ENCODE data around the gene SLC38A7. TPM values are rescaled to one million over a fixed set of nuclear protein-coding genes. Genes with fewer than 3 reads are reported as not detected.

Gene SLC38A7
- polyA plus RNA-seq, 1 experiment, result 11.7 TPM

DNA sequence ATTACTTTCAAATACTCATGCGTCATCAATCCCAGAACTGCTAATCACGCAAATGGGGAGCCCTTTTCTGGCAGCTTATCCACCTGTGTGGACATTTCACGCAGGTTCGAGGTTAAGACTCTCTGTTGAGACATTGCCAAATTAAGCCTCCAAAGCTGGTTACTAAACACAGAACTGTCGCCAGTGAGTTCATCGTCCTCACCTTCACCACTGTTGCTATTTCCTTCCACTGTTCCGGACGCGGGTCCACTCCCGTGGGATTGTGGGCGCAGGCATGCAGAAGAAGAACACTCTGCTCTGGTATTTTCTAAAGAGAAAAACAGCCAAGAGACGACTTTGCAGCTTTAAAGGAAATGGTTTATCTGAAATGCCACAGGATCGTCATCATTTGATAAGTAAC lies 33.4 kb upstream of the SLC38A7 start:
- TF ChIP-seq, protein P1, sequence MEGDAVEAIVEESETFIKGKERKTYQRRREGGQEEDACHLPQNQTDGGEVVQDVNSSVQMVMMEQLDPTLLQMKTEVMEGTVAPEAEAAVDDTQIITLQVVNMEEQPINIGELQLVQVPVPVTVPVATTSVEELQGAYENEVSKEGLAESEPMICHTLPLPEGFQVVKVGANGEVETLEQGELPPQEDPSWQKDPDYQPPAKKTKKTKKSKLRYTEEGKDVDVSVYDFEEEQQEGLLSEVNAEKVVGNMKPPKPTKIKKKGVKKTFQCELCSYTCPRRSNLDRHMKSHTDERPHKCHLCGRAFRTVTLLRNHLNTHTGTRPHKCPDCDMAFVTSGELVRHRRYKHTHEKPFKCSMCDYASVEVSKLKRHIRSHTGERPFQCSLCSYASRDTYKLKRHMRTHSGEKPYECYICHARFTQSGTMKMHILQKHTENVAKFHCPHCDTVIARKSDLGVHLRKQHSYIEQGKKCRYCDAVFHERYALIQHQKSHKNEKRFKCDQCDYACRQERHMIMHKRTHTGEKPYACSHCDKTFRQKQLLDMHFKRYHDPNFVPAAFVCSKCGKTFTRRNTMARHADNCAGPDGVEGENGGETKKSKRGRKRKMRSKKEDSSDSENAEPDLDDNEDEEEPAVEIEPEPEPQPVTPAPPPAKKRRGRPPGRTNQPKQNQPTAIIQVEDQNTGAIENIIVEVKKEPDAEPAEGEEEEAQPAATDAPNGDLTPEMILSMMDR (IDR thresholded peaks at IDR 0.05; ENCODE audit: low read depth, low read length), result no peak
- H3K27ac ChIP-seq (ENCODE audit: low read depth, low read length), result no peak overlapping the region
- H3K4me3 ChIP-seq (ENCODE audit: low read depth, low read length), result no peak overlapping the region
- no peaks in the 10 kb centered on the region for H3K27me3 ChIP-seq (ENCODE audit: control insufficient read depth, insufficient read depth, low read length)
- DNase-seq (ENCODE audit: low read depth, low spot score), result no peak
- CTCF ChIA-PET, result no interaction called here
- POLR2A ChIA-PET, result no interaction called here
- H3K9me3 ChIP-seq (ENCODE audit: control insufficient read depth, insufficient read depth, low read length), result no peaks in the 10 kb centered on the region

DNA sequence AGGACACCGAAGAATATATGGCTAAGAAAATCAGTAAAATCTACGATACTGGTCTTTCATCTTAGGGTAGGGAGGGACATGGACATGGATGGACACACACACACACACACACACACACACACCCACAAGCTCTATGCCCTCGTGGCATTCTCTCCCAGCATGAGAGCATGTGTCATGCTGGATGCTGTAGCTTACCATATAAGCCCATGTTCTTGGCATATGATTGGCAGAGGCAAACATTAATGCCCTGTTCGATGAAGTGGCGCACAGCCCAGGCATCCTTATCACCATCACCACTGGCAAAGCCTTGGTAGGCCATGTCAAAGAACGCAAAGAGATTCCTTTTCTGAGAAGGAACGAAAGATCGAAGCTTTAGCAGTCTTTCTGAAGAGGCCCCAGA lies 31.9 kb upstream of the SLC38A7 start:
- CTCF ChIA-PET, result interaction anchor here (0.6 kb wide), 1 partner anchor 54 kb away, joined by 5 read pairs; no protein-coding TSS in a partner anchor
- peak; percentile 6 for DNase-seq (ENCODE audit: low read depth, low spot score)
- TF ChIP-seq, protein P1 (IDR thresholded peaks at IDR 0.05; ENCODE audit: low read depth, low read length), result no peak
- H3K27me3 ChIP-seq (ENCODE audit: control insufficient read depth, insufficient read depth, low read length), result no peaks in the 10 kb centered on the region
- peak overlapping the region; percentile 34 for H3K27ac ChIP-seq (ENCODE audit: low read depth, low read length)
- POLR2A ChIA-PET, result interaction anchor here (1.0 to 1.4 kb wide), 2 partner anchors 32 to 217 kb away, joined by 4 read pairs; partner anchors contain the start of genes NDRG4 and SLC38A7
- no peak overlapping the region for H3K4me3 ChIP-seq (ENCODE audit: low read depth, low read length)
- H3K9me3 ChIP-seq (ENCODE audit: control insufficient read depth, insufficient read depth, low read length), result no peaks in the 10 kb centered on the region

DNA sequence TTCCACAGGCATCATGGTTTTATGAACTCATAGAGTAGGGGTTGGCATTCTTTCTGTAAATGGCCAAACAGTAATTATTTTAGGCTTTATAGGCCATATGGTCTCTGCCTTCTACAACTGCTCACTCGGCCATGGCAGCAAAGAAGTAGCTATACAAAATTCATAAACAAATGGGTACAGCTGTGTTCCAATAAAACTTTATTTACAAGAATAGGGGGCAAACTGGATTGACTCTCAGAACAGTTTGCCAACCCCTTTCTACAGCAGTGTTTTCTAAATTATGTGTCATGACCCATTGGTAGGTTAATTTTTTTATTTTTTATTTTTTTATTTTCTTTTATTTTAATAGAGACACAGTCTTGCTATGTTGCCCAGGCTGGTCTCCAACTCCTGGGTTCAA lies 29.2 kb upstream of the SLC38A7 start:
- POLR2A ChIA-PET, result interaction anchor here (0.8 kb wide), 1 partner anchor 29 kb away, joined by 3 read pairs; the partner anchor contains the start of gene SLC38A7
- Histone ChIP-seq H3K9me3 (ENCODE audit: control insufficient read depth, insufficient read depth, low read length) (no peaks in the 10 kb centered on the region), H3K27ac (ENCODE audit: low read depth, low read length) (no peak overlapping the region), H3K4me3 (ENCODE audit: low read depth, low read length) (no peak overlapping the region), H3K27me3 (ENCODE audit: control insufficient read depth, insufficient read depth, low read length) (no peaks in the 10 kb centered on the region)
- TF ChIP-seq, protein P1 (IDR thresholded peaks at IDR 0.05; ENCODE audit: low read depth, low read length), result no peak
- no peak for DNase-seq (ENCODE audit: low read depth, low spot score)
- CTCF ChIA-PET, result no interaction called here

DNA sequence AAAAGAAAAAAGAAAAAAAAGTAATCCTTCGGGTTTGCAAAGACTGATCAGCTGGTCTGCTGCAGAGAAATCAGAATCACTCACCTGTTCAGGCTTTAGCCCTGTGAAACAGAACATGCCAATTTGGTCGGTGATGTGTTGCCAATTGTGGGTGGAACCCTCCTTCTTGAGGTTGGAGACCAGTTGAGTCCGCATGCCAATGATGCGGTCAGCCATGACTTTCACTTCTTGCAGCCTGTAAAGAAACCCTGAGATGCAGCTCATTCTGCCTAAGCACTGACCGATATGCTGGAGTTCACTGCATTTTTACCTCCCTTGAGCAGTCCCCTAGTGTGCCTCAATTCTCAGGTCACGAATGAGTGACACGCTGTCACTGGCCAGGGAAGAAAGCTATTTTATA lies 24.8 kb upstream of the SLC38A7 start:
- CTCF ChIA-PET, result no interaction called here
- Histone ChIP-seq H3K4me3 (ENCODE audit: low read depth, low read length) (no peak overlapping the region), H3K27ac (ENCODE audit: low read depth, low read length) (no peak overlapping the region), H3K9me3 (ENCODE audit: control insufficient read depth, insufficient read depth, low read length) (no peaks in the 10 kb centered on the region), H3K27me3 (ENCODE audit: control insufficient read depth, insufficient read depth, low read length) (no peaks in the 10 kb centered on the region)
- POLR2A ChIA-PET, result no interaction called here
- no peak for DNase-seq (ENCODE audit: low read depth, low spot score)
- TF ChIP-seq, protein P1 (IDR thresholded peaks at IDR 0.05; ENCODE audit: low read depth, low read length), result no peak

DNA sequence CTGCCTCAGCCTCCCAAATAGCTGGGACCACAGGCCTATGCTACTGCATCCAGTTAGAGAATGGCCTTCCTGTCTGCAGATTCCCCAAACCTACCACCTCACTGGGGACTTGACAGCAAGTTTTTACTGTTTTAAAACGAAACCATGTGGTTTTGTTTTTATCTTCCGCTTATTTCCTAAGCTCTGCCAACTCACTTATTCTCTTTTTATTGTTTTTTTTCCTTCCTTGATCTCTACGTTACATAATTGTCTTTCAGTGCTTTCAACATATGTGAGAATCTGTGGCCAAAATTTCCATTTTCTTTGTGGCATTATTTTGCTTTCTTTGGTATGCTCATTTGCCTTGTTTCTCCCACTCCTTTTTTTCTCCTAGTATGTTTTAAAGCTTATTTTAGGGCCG lies 14.6 kb upstream of the SLC38A7 start:
- no peak overlapping the region for H3K27ac ChIP-seq (ENCODE audit: low read depth, low read length)
- CTCF ChIA-PET, result no interaction called here
- no peak for DNase-seq (ENCODE audit: low read depth, low spot score)
- POLR2A ChIA-PET, result no interaction called here
- H3K4me3 ChIP-seq (ENCODE audit: low read depth, low read length), result no peak overlapping the region
- H3K27me3 ChIP-seq (ENCODE audit: control insufficient read depth, insufficient read depth, low read length), result no peaks in the 10 kb centered on the region
- TF ChIP-seq, protein P1 (IDR thresholded peaks at IDR 0.05; ENCODE audit: low read depth, low read length), result no peak
- no peaks in the 10 kb centered on the region for H3K9me3 ChIP-seq (ENCODE audit: control insufficient read depth, insufficient read depth, low read length)

Measured in AG04450 (cell line).